Measurements from ENCODE around the gene LHPP. TPM values are rescaled to one million over a fixed set of nuclear protein-coding genes. Genes with fewer than 3 reads are reported as not detected.

LHPP gene
- total and polyA plus RNA-seq, 2 experiments from 2014 or later, result 27.4 to 40.2 TPM

GRCh38 chr10:124656113-124656490 is 194.5 kb downstream of the LHPP start:
- no peak overlapping the region for H3K4me3 Mint-ChIP-seq
- no peaks in the 10 kb centered on the region for H3K36me3 ChIP-seq (ENCODE audit: insufficient read depth)
- H3K27ac ChIP-seq (ENCODE audit: low read depth), result no peak overlapping the region
- TF ChIP-seq ZNF462 (CRISPR knock-in tag; IDR thresholded peaks at IDR 0.05), result no peak
- TF ChIP-seq ZNF114 (CRISPR knock-in tag; IDR thresholded peaks at IDR 0.05), result no peak
- TF ChIP-seq EZH2phosphoT487 (IDR thresholded peaks at IDR 0.05; ENCODE audit: unreplicated experiment), result no peak
- no peak for TF ChIP-seq REST (IDR thresholded peaks at IDR 0.05; ENCODE audit: unreplicated experiment)
- TF ChIP-seq ZNF331 (CRISPR knock-in tag; IDR thresholded peaks at IDR 0.05; ENCODE audit: low read depth), result no peak
- no peak for TF ChIP-seq POLR2AphosphoS5 (IDR thresholded peaks at IDR 0.05; ENCODE audit: low read depth)
- TF ChIP-seq JUNB (IDR thresholded peaks at IDR 0.05; ENCODE audit: unreplicated experiment), result no peak
- TF ChIP-seq EZH2 (IDR thresholded peaks at IDR 0.05; ENCODE audit: low read depth, unreplicated experiment), result no peak
- no peak for TF ChIP-seq NANOG (IDR thresholded peaks at IDR 0.05; ENCODE audit: borderline replicate concordance)
- H3K79me2 ChIP-seq (replicated peaks; ENCODE audit: insufficient read depth), result no peaks in the 10 kb centered on the region
- no peak overlapping the region for H3K4me3 ChIP-seq
- no peaks in the 10 kb centered on the region for H3K9me2 ChIP-seq (ENCODE audit: insufficient read depth)
- H2AFZ ChIP-seq, result no peak overlapping the region
- H3K27me3 Mint-ChIP-seq (ENCODE audit: insufficient read depth, low read depth, poor library complexity), result no peaks in the 10 kb centered on the region
- no peak for DNase-seq (ENCODE audit: low spot score)
- no peak overlapping the region for H3K27ac Mint-ChIP-seq
- H4K20me1 ChIP-seq (replicated peaks; ENCODE audit: insufficient read depth), result no peaks in the 10 kb centered on the region
- H3K4me2 ChIP-seq, result no peak overlapping the region
- H3K9me3 Mint-ChIP-seq, result no peaks in the 10 kb centered on the region; the same call in 2 of the 3 replicates
- peaks cover 20% of the 10 kb centered on the region for H3K4me1 Mint-ChIP-seq
- H3K27me3 ChIP-seq (ENCODE audit: insufficient read depth), result no peaks in the 10 kb centered on the region
- peaks cover 2% of the 10 kb centered on the region for H3K4me1 ChIP-seq (ENCODE audit: insufficient read depth)
- H3F3A ChIP-seq (replicated peaks; ENCODE audit: low read depth), result no peaks in the 10 kb centered on the region
- no peak for ATAC-seq
- H3K36me3 Mint-ChIP-seq (ENCODE audit: low read depth), result no peaks in the 10 kb centered on the region

Data from GM23338 (cell line).